ENCODE measurements around the gene POLR2H. TPM values are rescaled to one million over a fixed set of nuclear protein-coding genes. Genes with fewer than 3 reads are reported as not detected.
A peak's percentile ranks its signal among the peaks of the same experiment; 100 is the strongest.

POLR2H gene
- total RNA-seq, 1 donor from 2014 or later = 159 TPM

DNA sequence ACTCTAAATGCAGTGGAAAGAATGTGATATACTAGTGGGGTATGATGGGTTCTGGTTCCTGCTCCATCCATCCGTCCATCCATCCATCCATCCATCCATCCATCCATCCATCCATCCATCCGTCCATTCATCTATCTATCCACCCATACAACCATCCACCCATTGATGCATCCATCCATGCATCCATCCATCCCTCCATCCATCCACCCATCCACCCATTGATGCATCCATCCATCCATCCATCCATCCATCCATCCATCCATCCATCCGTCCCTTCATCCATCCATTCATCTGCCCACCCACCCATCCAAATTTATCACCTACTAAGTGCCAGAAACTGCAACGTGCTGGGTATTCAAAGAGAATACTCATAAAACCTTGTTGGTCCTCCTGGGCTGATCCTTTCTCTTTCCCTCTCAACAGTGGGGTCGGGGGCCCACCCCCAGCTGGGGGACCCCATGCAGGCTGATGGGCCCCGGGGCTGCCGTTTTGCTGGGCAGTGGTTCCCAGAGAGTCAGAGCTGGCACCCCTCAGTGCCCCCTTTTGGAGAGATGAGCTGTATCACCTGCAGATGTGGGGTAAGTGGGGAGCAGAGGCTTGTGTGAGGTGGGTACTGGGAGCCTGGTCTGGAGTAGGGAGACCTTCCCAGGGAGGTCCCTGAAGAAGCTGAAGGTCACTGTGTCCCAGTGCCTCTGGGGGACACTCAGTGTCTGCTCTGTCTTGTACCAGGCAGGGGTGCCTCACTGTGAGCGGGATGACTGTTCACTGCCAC, 26.8 kb downstream of the POLR2H start:
- no peaks in the 10 kb centered on the region for H3K9me3 Mint-ChIP-seq
- no peak overlapping the region for H3K4me3 Mint-ChIP-seq
- no peaks in the 10 kb centered on the region for H3K4me1 Mint-ChIP-seq
- no peak for DNase-seq
- no peak overlapping the region for H3K27ac Mint-ChIP-seq
- H3K36me3 Mint-ChIP-seq (ENCODE audit: low read depth) = no peaks in the 10 kb centered on the region
- intact Hi-C loops (cut with micrococcal nuclease) = no loop called here
- peaks cover 22% of the 10 kb centered on the region for H3K27me3 Mint-ChIP-seq

DNA sequence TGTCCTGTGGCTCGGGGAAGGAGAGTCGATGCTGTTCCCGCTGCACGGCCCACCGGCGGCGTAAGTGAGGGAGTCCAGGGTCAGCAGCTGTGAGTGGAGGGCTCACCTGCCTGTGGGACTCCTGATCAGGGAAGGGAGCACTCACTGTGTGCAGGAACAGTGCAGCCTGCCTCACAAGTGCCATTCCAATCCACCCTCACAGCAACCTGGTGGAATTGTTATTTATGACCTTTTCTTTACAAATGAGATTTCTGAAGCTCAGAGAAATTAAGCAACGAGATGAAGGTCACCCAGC, 27.4 kb downstream of the POLR2H start:
- Mint-ChIP-seq H3K36me3 (ENCODE audit: low read depth) (no peaks in the 10 kb centered on the region), H3K27ac (no peak overlapping the region), H3K27me3 (peaks cover 21% of the 10 kb centered on the region), H3K4me1 (no peaks in the 10 kb centered on the region), H3K4me3 (no peak overlapping the region), H3K9me3 (no peaks in the 10 kb centered on the region)
- intact Hi-C loops (cut with micrococcal nuclease) = no loop called here
- no peak for DNase-seq

DNA sequence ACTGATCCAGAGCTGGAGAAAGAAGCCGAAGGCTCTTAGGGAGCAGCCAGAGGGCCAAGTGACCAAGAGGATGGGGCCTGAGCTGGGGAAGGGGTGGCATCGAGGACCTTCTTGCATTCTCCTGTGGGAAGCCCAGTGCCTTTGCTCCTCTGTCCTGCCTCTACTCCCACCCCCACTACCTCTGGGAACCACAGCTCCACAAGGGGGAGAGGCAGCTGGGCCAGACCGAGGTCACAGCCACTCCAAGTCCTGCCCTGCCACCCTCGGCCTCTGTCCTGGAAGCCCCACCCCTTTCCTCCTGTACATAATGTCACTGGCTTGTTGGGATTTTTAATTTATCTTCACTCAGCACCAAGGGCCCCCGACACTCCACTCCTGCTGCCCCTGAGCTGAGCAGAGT, 27.9 kb downstream of the POLR2H start:
- H3K4me1 Mint-ChIP-seq = no peaks in the 10 kb centered on the region
- intact Hi-C loops (cut with micrococcal nuclease) = no loop called here

DNA sequence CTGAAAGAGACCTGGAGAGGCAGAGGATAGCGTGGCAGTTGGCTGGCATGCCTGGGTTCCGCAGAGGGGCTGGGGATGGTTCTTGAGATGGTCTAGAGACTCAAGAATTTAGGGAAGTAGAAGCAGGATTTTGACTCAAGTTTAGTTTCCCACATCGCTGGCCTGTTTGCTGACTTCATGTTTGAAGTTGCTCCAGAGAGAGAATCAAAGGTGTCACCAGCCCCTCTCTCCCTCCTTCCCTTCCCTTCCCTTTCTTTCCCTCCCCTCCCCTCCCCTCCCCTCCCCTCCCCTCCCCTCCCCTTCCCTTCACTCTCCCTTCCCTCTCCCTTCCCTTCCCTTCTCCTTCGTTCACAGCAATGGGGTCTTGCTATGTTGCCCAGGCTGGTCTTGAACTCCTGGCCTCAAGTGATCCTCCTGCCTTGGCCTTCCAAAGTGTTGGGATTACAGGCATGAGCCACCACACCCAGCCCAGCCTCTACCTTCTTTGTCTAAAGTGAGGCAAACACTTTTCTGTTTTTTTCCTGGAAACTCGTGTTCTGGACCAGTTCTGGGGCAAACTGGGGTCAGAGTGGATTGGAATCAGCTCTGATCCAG, 28.5 kb downstream of the POLR2H start:
- no peaks in the 10 kb centered on the region for H3K36me3 Mint-ChIP-seq (ENCODE audit: low read depth)
- H3K4me1 Mint-ChIP-seq = no peaks in the 10 kb centered on the region
- no peak overlapping the region for H3K27ac Mint-ChIP-seq
- DNase-seq = no peak
- no peak overlapping the region for H3K4me3 Mint-ChIP-seq
- no peaks in the 10 kb centered on the region for H3K9me3 Mint-ChIP-seq
- intact Hi-C loops (cut with micrococcal nuclease) = no loop called here
- H3K27me3 Mint-ChIP-seq = peaks cover 16% of the 10 kb centered on the region

More for the DNA sequence above, 27.9 kb downstream of the POLR2H start:
- no peaks in the 10 kb centered on the region for H3K9me3 Mint-ChIP-seq
- no peak for DNase-seq
- peaks cover 16% of the 10 kb centered on the region for H3K27me3 Mint-ChIP-seq
- no peak overlapping the region for H3K27ac Mint-ChIP-seq
- no peaks in the 10 kb centered on the region for H3K36me3 Mint-ChIP-seq (ENCODE audit: low read depth)
- H3K4me3 Mint-ChIP-seq = no peak overlapping the region

DNA sequence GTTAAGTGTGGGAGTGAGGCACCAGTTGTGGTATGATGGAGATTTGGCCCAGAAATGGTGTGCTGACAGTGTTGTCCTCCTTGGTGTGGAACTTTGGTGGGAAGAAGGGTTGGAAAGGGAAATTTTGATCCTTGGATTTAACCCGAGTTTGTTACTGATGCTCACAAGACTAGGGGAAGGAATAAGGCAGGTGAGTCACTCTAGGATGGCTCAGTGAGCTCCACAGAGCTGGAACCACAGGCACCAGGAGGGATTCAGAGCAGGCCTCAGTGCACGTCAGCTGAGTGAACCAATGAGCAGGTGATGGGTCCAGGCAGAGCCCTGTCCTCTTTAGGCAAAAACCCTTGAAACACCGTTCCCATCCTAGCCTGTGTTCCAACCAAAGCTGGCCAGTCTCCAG, 29.8 kb downstream of the POLR2H start:
- DNase-seq = no peak
- intact Hi-C loops (cut with micrococcal nuclease) = no loop called here
- peaks cover 17% of the 10 kb centered on the region for H3K27me3 Mint-ChIP-seq
- H3K4me1 Mint-ChIP-seq = no peaks in the 10 kb centered on the region
- no peaks in the 10 kb centered on the region for H3K9me3 Mint-ChIP-seq
- H3K27ac Mint-ChIP-seq = no peak overlapping the region
- H3K36me3 Mint-ChIP-seq (ENCODE audit: low read depth) = no peaks in the 10 kb centered on the region
- H3K4me3 Mint-ChIP-seq = no peak overlapping the region

DNA sequence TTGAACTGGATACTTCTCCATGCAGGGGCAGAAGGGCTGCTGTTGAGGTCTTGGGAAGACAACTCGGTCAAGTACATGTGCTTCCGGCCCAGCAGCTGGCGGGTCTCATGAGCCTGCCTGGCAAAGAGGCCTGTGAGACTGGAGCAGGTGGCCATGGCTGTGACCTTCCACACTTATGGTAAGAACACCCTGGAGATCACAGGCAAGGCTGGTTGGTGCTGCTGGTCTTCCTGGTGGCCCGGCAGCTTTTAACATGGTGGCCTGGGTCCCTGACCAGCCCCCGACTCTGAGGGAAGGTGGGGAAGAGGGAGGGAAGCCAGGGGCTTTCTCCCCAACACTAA, 33.8 kb downstream of the POLR2H start:
- no peaks in the 10 kb centered on the region for H3K4me1 Mint-ChIP-seq
- no peak overlapping the region for H3K4me3 Mint-ChIP-seq
- H3K27ac Mint-ChIP-seq = no peak overlapping the region
- DNase-seq = no peak
- peaks cover 15% of the 10 kb centered on the region for H3K27me3 Mint-ChIP-seq
- H3K9me3 Mint-ChIP-seq = no peaks in the 10 kb centered on the region
- intact Hi-C loops (cut with micrococcal nuclease) = no loop called here
- no peaks in the 10 kb centered on the region for H3K36me3 Mint-ChIP-seq (ENCODE audit: low read depth)

DNA sequence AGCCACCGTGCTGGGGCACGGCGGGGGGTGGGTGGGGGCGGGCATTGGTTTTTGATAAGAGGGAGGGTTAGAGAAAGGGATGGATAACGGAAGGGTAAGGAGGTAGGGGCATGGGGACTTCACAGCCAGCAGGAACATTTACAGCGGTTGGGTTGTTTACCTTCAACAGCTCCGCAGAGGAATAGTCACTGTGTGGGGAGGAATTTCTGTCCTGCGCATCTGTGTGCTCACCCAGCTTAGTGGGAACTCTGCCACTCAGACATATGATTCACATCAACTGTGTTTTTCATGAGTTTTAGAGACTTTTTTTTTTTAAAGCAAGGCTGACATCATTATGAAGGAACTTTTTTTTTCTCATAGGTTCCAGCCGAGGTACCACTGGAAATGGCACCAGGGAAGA, 37.9 kb downstream of the POLR2H start:
- Mint-ChIP-seq H3K27ac (no peak overlapping the region), H3K4me1 (no peaks in the 10 kb centered on the region), H3K4me3 (no peak overlapping the region), H3K9me3 (no peaks in the 10 kb centered on the region), H3K27me3 (peaks cover 22% of the 10 kb centered on the region), H3K36me3 (ENCODE audit: low read depth) (no peaks in the 10 kb centered on the region)
- intact Hi-C loops (cut with micrococcal nuclease) = no loop called here
- DNase-seq = no peak

DNA sequence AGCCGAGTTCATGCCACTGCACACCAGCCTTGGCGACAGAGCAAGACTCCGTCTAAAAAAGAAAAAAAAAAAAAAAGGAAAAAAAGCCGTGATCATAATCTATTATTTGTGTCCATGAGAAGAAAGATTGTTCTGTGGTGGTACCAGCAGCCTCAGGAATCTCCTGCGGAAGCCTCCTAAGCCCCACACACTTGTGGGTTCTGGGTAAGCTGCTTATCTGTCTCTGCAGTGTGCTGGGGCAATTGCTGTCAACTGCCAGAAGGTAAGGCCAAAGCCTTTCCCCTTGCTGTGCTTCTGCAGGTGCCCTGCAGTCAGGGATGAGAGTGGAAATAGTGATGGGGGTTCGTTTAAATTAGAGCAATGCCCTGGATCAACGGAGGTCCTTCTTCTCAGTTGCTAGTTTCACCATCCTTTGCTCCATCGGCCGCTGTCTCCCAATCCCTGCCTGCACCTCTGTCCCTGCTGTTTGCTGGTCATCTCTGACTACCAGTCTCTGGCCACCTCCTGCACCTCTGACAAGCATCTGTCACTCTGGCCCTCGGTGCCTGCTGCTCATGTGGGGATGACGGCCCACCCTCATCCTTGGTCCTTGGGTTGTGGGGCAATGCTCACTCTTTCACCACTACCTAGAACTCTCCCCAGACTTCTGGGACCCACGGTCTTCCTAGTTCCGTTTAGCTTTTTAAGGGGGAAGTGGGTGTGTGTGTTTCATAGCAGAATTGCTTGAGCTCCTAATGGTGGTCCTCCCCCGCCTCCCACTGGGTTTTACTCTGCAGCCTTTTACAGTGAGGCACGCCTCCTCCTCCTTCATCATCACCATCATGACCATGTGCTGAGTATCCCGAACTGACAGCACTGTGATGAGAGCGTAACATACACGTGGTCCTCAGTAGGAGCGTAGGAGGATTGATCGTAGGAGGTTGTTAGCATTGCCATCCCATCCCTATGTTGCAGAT, 43.8 kb downstream of the POLR2H start:
- intact Hi-C loops (cut with micrococcal nuclease) = no loop called here
- no peaks in the 10 kb centered on the region for H3K4me1 Mint-ChIP-seq
- peaks cover 15% of the 10 kb centered on the region for H3K27me3 Mint-ChIP-seq

DNA sequence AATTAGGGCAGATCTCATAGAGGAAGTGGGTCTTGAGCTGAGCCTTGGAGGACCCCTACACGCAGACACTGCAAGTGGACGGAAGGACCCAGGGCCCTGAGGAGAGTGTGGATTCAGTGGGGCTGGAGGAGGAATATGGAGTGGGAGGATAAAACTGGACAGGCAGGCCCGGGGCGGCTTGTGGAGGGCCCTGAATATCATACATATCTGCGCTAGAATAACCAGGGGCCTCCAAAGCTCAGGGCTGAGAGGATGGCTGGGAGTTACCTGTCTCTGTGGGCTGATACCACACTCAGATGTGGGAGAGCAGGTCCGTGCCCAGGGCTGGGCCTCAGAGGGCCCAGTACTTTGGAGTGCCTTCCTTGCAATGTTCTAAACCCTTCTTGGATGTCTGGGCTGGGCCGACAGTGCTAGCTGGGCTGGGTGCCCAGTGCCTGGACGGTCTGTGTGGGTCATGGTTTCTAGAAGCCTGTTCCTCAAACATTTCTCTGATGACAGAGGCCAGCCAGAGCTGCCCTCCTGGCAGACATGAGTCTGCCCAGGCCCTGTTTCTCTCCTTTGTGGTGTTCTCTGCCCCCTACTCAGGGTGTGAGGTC, 47.9 kb downstream of the POLR2H start:
- Mint-ChIP-seq H3K9me3 (no peaks in the 10 kb centered on the region), H3K4me3 (no peak overlapping the region), H3K27me3 (peaks cover 2% of the 10 kb centered on the region), H3K27ac (no peak overlapping the region), H3K36me3 (ENCODE audit: low read depth) (no peaks in the 10 kb centered on the region), H3K4me1 (no peaks in the 10 kb centered on the region)
- intact Hi-C loops (cut with micrococcal nuclease) = no loop called here
- DNase-seq = no peak

More for the DNA sequence above, 43.8 kb downstream of the POLR2H start:
- Mint-ChIP-seq H3K36me3 (ENCODE audit: low read depth) (no peaks in the 10 kb centered on the region), H3K9me3 (no peaks in the 10 kb centered on the region), H3K27ac (no peak overlapping the region), H3K4me3 (no peak overlapping the region)
- DNase-seq = no peak

DNA sequence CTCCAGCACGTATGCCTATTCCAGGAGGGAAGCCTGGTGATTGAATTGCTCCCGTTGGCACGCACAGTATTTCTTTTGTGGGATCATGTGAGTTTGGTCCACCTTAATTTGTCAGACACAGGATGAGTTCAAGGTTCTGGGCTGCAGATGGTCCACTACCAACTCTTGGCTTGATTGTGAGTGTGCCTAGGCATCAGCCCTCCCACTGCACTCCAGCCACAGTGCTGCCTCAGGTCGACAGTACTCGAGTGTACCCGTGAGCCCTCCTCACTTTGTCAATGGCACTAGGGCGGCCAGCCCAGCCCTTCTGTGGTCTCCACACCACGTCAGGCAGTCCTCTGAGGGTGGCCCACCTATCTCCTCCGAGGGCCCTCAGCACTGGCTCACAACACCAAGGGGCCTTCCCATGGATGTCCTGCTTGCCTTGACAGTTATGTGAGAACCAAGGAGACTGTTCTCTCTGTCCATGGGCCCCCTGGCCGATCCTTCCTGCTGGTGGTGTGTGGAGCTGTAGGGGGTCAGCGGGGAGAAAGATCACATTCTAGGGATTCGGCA, 48.5 kb downstream of the POLR2H start:
- no peak for DNase-seq
- Mint-ChIP-seq H3K36me3 (ENCODE audit: low read depth) (no peaks in the 10 kb centered on the region), H3K9me3 (no peaks in the 10 kb centered on the region), H3K4me3 (no peak overlapping the region), H3K27me3 (peaks cover 2% of the 10 kb centered on the region), H3K27ac (no peak overlapping the region), H3K4me1 (no peaks in the 10 kb centered on the region)
- intact Hi-C loops (cut with micrococcal nuclease) = no loop called here

DNA sequence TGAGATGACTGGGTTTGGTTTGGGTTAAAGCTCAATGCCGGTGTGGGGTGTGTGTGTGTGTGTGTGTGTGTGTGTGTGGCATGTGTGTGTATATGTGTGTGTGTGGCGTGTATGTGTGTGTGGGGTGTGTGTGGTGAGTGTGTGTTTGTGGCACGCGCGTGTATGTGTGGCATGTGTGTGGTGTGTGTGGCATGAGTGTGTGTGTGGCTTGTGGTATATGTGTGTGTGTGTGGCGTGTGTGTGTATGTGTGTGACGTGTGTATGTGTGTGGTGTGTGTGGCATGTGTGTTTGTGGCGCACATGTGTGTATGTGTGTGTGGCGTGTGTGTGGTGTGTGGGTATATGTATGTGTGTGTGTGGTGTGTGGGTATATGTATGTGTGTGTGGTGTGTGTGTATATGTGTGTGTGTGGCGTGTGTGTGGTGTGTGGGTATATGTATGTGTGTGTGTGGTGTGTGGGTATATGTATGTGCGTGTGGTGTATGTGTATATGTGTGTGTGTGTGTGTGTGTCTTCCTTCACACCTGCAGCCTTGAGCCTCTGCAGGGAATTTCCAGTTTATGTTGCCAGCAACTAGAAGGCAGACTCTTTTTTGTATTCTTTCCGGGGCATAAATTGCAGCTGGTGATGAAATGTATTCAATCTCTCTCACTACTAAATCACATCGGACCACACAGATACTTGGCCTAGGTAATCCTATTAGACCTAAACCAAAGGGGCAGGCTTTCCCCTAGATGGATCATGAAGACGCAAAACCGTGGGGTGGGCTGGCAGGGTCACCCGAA, 53.1 kb downstream of the POLR2H start:
- Mint-ChIP-seq H3K36me3 (ENCODE audit: low read depth) (no peaks in the 10 kb centered on the region), H3K4me1 (no peaks in the 10 kb centered on the region), H3K27ac (no peak overlapping the region), H3K27me3 (peaks cover 2% of the 10 kb centered on the region), H3K4me3 (no peak overlapping the region), H3K9me3 (no peaks in the 10 kb centered on the region)
- intact Hi-C loops (cut with micrococcal nuclease) = loop anchor here (5.0 kb wide), 1 partner anchor 42 kb away; no protein-coding TSS in a partner anchor
- no peak for DNase-seq

DNA sequence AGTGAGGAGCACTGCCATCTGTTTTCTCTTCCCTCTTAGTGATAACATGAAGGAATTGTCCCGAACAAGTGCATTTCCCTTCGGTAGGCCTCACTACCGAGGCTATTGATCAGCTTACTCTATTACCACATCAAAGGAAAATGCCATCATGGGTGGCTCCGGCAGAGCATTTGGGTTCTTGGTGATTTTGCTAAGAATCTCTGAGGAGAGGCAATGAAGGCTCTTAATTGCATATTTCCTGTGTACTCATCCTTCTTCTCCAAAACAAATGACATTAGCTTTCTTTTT, 53.6 kb downstream of the POLR2H start:
- H3K9me3 Mint-ChIP-seq = no peaks in the 10 kb centered on the region
- H3K4me3 Mint-ChIP-seq = no peak overlapping the region
- no peak overlapping the region for H3K27ac Mint-ChIP-seq
- DNase-seq = no peak
- no peaks in the 10 kb centered on the region for H3K36me3 Mint-ChIP-seq (ENCODE audit: low read depth)
- H3K4me1 Mint-ChIP-seq = no peaks in the 10 kb centered on the region
- H3K27me3 Mint-ChIP-seq = peaks cover 2% of the 10 kb centered on the region
- intact Hi-C loops (cut with micrococcal nuclease) = loop anchor here (5.0 kb wide), 1 partner anchor 43 kb away; no protein-coding TSS in a partner anchor

DNA sequence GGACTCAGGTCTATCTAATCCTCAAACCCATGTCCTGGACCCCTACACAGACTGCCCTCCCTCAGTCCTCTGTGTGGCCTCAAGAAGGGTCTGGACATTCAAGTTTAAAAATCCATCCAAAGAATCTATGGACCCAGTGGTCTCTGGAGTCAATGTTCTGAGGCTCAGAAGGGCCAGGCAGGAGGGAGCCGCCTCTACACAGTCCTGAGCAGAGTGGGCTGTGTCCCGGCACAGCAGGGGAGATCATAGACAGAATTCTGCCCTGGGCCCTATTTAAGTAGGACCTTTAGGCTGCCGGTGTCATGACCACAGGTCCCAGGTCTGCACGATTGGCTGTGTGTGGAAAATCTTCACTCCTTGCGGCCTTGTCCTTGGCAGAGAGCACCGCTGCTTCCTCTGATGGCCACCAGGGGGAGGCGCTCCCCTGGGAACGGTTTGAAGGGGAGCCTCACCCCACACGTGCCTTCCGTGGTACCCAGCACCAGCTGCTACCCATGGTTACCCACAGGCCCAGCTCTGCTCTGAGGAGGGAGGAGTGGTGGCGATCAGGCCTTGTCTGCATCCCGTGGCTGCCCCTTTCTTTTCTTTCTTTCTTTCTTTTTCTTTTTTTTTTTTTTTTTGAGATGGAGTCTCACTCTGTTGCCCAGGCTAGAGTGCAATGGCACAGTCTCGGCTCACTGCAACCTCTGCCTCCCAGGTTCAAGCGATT, 56.3 kb downstream of the POLR2H start:
- no peaks in the 10 kb centered on the region for H3K9me3 Mint-ChIP-seq
- H3K27ac Mint-ChIP-seq = no peak overlapping the region
- peaks cover 3% of the 10 kb centered on the region for H3K27me3 Mint-ChIP-seq
- H3K4me3 Mint-ChIP-seq = no peak overlapping the region
- H3K36me3 Mint-ChIP-seq (ENCODE audit: low read depth) = no peaks in the 10 kb centered on the region
- intact Hi-C loops (cut with micrococcal nuclease) = loop anchor here (1.0 to 5.0 kb wide), 3 partner anchors 45 to 127 kb away; no protein-coding TSS in a partner anchor
- DNase-seq = peak; percentile 89
- no peaks in the 10 kb centered on the region for H3K4me1 Mint-ChIP-seq
